Liver (tissue), 3 donors: ENCODE measurements around the gene GRAMD1C.

Experiments used
- FOXA1 ChIP-seq: IDR thresholded peaks from 2 replicates; pipeline ENCODE4 v1.6.1; 2016; ENCODE audit warnings: antibody characterized with exemption
- GABPA ChIP-seq, 2 donors: IDR thresholded peaks in 1 of 2; conservative IDR thresholded peaks in 1 of 2; 2 replicates each; pipeline ENCODE4 v1.6.1; 2016; ENCODE audit warnings: antibody characterized with exemption in 2 of 2, mild to moderate bottlenecking in 1 of 2, moderate library complexity in 1 of 2
- JUND ChIP-seq, 2 donors: IDR thresholded peaks; 2 replicates each; pipeline ENCODE4 v1.6.1; 2016; ENCODE audit warnings: antibody characterized with exemption in 2 of 2
- NR2F2 ChIP-seq: IDR thresholded peaks from 2 replicates; pipeline ENCODE4 v1.6.1; 2016; ENCODE audit warnings: antibody characterized with exemption
- RAD21 ChIP-seq, 2 donors: IDR thresholded peaks; 2 replicates each; pipeline ENCODE4 v1.6.1; 2016; ENCODE audit warnings: antibody characterized with exemption in 2 of 2, mild to moderate bottlenecking in 2 of 2
- RXRA ChIP-seq, 2 donors: IDR thresholded peaks; 2 replicates each; pipeline ENCODE4 v1.6.1; 2017 to 2018; ENCODE audit warnings: antibody characterized with exemption in 2 of 2, mild to moderate bottlenecking in 1 of 2
- SP1 ChIP-seq: IDR thresholded peaks from 2 replicates; pipeline ENCODE4 v1.6.1; 2018; ENCODE audit warnings: antibody characterized with exemption, mild to moderate bottlenecking
- TAF1 ChIP-seq: conservative IDR thresholded peaks from 2 replicates; pipeline ENCODE4 v1.6.1; 2016; ENCODE audit warnings: antibody characterized with exemption, mild to moderate bottlenecking
- YY1 ChIP-seq: IDR thresholded peaks from 2 replicates; pipeline ENCODE4 v1.6.1; 2016; ENCODE audit warnings: antibody characterized with exemption, mild to moderate bottlenecking
- TF ChIP-seq, protein P1 (sequence below): fragments of 150-350 bp; IDR thresholded peaks from 2 replicates; pipeline ENCODE4 v1.5.1; 2017; ENCODE audit warnings: improper control_type of control experiment, low read depth, low read length; ENCODE audit not compliant: missing input control
- TF ChIP-seq, protein P2 (sequence below): IDR thresholded peaks from 2 replicates; pipeline ENCODE4 v1.6.1; 2016; ENCODE audit warnings: antibody characterized with exemption, mild to moderate bottlenecking
- TF ChIP-seq, protein P3 (sequence below): IDR thresholded peaks from 2 replicates; pipeline ENCODE4 v1.6.1; 2016; ENCODE audit warnings: antibody characterized with exemption
- TF ChIP-seq, protein P4 (sequence below): IDR thresholded peaks from 2 replicates; pipeline ENCODE4 v1.6.1; 2016; ENCODE audit warnings: antibody characterized with exemption
- TF ChIP-seq, protein P5 (sequence below): IDR thresholded peaks from 2 replicates; pipeline ENCODE4 v1.6.1; 2016; ENCODE audit warnings: antibody characterized with exemption
- donor health status: healthy.
- donor health status: healthy.

DNA sequence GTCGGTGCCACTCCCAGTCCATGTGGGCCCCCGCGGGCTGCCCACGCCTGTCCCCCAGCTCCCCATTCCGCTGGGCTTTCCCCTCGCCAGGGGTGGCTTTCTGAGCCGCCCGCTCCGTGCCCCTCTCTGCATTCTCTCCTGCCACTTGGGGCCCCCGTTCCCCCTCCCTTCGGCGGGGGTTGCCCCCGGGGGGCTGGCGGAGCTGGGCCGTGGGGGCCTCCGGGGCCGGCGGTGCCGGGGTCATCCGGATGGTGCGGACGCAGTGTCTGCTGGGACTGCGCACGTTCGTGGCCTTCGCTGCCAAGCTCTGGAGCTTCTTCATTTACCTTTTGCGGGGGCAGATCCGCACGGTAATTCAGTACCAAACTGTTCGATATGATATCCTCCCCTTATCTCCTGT is 46.5 kb downstream of the GRAMD1C start:
- TF ChIP-seq TAF1, result no peak
- TF ChIP-seq, protein P1, sequence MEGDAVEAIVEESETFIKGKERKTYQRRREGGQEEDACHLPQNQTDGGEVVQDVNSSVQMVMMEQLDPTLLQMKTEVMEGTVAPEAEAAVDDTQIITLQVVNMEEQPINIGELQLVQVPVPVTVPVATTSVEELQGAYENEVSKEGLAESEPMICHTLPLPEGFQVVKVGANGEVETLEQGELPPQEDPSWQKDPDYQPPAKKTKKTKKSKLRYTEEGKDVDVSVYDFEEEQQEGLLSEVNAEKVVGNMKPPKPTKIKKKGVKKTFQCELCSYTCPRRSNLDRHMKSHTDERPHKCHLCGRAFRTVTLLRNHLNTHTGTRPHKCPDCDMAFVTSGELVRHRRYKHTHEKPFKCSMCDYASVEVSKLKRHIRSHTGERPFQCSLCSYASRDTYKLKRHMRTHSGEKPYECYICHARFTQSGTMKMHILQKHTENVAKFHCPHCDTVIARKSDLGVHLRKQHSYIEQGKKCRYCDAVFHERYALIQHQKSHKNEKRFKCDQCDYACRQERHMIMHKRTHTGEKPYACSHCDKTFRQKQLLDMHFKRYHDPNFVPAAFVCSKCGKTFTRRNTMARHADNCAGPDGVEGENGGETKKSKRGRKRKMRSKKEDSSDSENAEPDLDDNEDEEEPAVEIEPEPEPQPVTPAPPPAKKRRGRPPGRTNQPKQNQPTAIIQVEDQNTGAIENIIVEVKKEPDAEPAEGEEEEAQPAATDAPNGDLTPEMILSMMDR, result no peak
- TF ChIP-seq, protein P2, sequence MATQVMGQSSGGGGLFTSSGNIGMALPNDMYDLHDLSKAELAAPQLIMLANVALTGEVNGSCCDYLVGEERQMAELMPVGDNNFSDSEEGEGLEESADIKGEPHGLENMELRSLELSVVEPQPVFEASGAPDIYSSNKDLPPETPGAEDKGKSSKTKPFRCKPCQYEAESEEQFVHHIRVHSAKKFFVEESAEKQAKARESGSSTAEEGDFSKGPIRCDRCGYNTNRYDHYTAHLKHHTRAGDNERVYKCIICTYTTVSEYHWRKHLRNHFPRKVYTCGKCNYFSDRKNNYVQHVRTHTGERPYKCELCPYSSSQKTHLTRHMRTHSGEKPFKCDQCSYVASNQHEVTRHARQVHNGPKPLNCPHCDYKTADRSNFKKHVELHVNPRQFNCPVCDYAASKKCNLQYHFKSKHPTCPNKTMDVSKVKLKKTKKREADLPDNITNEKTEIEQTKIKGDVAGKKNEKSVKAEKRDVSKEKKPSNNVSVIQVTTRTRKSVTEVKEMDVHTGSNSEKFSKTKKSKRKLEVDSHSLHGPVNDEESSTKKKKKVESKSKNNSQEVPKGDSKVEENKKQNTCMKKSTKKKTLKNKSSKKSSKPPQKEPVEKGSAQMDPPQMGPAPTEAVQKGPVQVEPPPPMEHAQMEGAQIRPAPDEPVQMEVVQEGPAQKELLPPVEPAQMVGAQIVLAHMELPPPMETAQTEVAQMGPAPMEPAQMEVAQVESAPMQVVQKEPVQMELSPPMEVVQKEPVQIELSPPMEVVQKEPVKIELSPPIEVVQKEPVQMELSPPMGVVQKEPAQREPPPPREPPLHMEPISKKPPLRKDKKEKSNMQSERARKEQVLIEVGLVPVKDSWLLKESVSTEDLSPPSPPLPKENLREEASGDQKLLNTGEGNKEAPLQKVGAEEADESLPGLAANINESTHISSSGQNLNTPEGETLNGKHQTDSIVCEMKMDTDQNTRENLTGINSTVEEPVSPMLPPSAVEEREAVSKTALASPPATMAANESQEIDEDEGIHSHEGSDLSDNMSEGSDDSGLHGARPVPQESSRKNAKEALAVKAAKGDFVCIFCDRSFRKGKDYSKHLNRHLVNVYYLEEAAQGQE, result no peak
- TF ChIP-seq, protein P3, sequence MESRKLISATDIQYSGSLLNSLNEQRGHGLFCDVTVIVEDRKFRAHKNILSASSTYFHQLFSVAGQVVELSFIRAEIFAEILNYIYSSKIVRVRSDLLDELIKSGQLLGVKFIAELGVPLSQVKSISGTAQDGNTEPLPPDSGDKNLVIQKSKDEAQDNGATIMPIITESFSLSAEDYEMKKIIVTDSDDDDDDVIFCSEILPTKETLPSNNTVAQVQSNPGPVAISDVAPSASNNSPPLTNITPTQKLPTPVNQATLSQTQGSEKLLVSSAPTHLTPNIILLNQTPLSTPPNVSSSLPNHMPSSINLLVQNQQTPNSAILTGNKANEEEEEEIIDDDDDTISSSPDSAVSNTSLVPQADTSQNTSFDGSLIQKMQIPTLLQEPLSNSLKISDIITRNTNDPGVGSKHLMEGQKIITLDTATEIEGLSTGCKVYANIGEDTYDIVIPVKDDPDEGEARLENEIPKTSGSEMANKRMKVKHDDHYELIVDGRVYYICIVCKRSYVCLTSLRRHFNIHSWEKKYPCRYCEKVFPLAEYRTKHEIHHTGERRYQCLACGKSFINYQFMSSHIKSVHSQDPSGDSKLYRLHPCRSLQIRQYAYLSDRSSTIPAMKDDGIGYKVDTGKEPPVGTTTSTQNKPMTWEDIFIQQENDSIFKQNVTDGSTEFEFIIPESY, result no peak
- TF ChIP-seq YY1, result no peak
- no peak for TF ChIP-seq SP1
- TF ChIP-seq, protein P4, sequence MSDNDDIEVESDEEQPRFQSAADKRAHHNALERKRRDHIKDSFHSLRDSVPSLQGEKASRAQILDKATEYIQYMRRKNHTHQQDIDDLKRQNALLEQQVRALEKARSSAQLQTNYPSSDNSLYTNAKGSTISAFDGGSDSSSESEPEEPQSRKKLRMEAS, result no peak
- no peak for TF ChIP-seq JUND (IDR thresholded peaks at IDR 0.05)
- no peak for TF ChIP-seq RAD21 (IDR thresholded peaks at IDR 0.05)
- TF ChIP-seq FOXA1, result no peak
- TF ChIP-seq, protein P5, sequence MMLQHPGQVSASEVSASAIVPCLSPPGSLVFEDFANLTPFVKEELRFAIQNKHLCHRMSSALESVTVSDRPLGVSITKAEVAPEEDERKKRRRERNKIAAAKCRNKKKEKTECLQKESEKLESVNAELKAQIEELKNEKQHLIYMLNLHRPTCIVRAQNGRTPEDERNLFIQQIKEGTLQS, result no peak
- no peak for TF ChIP-seq GABPA (IDR thresholded peaks at IDR 0.05 in 1 of 2, conservative IDR thresholded peaks at IDR 0.05 in 1 of 2)
- TF ChIP-seq RXRA (IDR thresholded peaks at IDR 0.05), result no peak
- TF ChIP-seq NR2F2, result no peak
